H54 (cell line): ENCODE measurements around the gene DNAJC7.

Experiments used
- DNase-seq: peaks from one replicate; pipeline ENCODE4 v3.0.0; 2011; ENCODE audit warnings: low spot score, mixed read lengths; ENCODE audit not compliant: insufficient read length
- FAIRE-seq: peaks from 3 replicates; lab custom pipeline; 2011; peaks lifted over from hg19 to GRCh38; lab: Jason Lieb, UNC
- POLR2A ChIP-seq: IDR thresholded peaks from 2 replicates; pipeline ENCODE4 v1.6.1; 2011; ENCODE audit warnings: low read depth, mild to moderate bottlenecking, low read length

Gene DNAJC7

DNA sequence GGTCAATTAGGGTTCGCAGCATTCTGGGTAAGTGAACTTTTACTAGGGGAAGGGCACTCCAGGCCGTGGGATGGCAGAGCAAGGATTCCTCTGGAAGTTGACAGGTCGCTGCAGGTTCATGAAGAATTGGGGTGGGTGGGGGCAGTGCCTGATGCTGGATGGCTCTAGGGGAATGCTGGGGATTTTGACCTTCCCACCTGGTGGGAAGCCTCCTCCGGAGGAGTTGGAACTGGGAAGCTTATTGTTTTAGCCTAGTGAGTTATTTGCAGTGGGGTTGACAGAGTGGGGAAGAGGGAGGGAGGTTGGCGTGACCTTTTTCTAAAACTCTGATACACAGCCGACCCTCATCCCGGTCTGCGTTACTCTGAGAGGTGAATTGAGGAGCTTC lies 33.8 kb upstream of the DNAJC7 start:
- DNase-seq (no peak), FAIRE-seq (no peak)
- TF ChIP-seq POLR2A: no peak

DNA sequence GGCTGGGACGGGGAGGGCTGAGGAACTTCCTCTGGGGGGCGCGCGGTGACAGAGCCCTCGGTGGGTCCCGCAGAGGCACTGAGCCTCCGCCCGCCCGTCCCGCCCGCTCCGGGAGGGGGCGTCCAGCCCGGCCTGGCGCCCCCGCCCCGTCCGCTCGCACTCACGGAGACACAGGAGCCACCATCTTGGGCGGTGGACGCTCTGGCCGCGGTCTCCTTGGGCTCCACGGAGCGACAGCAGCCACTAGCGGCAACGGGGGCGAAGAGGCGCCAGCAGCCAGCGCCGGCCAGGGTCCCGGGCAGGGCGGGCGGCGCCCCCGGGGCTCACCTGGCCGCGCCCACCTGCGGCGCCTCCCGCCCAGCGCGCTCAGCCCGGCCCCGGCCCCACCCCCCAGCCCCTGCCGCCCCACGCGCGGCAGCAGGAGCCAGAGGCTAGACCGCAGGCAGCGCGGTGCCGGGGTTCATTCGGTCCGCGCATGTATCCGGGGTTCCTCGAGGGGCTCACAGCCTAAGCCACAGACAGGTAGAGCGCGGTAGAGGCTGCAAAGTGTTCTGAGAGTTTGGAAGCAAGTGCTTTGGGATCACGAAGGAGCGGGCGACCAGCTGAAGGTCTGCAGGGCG lies 33.3 kb upstream of the DNAJC7 start, which contains the start of gene C17orf113:
C17orf113 (minus strand) TSS at position 209 of the 620 bp plus-strand sequence. CDS start 7,225 bp downstream, outside the sequence.
- no peak for DNase-seq
- no peak for FAIRE-seq

DNA sequence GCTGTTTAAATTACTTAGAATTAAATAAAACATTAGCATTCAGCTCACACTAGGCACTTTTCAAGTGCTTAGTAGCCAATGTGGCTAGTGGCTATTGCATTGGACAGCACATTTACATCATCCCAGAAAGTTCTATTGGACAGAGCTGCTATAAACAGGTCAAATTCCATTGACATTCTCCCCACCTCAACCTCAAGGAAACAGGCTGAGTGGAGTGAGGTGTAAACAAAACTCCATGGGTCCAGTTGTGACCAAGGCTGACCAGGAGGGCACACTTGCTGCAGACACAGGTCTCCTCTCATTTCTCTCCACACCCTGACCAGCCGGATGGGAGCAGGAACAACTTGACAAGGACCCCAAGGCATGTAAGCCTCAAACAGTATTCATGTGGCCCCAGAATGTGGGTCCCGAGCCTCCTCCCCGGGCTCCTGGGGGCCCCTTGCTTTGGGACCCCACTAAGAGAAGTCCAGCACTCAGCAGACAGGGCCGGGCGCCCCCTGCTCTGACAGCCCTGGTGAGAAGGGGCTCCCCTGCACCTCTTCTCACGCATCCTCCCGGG lies 32.7 kb upstream of the DNAJC7 start:
- DNase-seq (no peak), FAIRE-seq (no peak)
- no peak for TF ChIP-seq POLR2A

More for the DNA sequence above, 33.3 kb upstream of the DNAJC7 start, which contains the start of gene C17orf113:
- peak; percentile 24; the same call in 1 of the 2 replicates for TF ChIP-seq POLR2A

DNA sequence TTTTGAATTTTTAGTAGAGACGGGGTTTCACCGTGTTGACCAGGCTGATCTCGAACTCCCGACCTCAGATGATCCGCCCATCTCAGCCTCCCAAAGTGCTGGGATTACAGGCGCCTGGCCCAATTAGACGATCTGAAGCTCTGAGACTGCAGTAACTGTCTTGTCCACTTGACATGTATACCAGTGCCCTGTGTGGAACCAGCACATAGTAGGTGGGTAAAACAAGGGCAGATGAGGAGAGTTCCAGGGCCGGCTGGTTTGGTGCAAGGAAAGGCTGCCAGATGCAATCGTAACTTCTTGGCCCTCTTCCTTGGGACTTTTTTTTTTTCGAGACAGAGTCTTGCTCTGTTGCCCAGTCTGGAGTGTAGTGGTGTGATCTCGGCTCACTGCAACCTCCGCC lies 30.1 kb upstream of the DNAJC7 start:
- no peak for FAIRE-seq
- no peak for TF ChIP-seq POLR2A
- DNase-seq: no peak

DNA sequence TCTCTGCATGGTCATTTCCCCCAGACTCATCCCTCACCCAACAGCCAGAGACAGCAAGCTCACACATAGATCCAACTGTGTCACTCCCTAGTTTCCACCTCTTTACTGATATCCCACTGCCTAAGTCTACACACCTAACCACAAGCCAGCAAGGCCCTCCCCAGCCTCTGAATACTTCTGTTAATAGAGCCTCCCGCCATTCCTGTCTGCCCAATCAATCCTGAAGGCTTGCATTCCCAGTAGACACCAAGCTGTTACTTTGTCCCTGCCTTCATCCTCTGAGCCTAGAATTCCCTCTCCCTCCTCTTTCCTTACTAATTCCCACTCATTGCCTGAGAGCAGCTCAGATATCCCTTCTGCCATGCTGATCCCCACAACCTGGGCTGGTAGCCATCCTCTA lies 28.5 kb upstream of the DNAJC7 start:
- FAIRE-seq: no peak
- no peak for TF ChIP-seq POLR2A
- no peak for DNase-seq

DNA sequence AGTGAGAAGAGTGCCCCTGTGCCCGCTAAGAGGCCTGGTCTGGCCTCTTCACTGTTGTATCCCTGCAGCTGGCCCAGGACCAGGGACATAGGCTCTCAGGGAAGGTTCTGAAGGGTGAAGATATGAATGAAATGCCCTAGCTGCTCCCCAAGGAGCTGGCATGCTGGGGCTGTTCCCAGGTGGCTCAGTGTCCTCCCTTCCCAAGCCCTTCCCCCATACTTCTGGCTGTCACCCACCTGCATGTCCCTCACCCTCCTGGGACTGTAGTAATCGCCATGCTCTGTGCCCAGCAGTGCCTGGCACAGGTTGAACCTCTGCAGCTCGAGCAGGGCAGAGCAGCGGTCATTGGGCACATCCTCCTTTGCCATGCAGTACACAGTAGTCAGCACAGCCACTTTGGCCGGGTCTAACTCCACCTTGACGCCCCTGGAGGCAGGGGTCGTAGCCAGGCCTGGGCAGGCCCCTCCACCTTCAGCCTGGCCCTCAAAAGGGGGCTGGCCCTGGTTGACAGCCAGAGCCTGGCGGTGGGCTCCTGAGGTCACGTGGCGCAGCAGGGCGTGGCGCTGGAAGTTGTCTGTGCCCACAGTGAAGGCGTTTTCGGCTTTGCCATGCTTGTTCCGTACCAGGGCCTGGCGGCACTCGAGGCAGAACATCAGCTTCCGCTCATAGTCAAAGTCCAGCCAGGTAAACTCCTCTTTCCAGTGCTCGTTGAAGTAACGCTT lies 25.5 kb upstream of the DNAJC7 start:
- TF ChIP-seq POLR2A: no peak
- no peak for FAIRE-seq
- no peak for DNase-seq

DNA sequence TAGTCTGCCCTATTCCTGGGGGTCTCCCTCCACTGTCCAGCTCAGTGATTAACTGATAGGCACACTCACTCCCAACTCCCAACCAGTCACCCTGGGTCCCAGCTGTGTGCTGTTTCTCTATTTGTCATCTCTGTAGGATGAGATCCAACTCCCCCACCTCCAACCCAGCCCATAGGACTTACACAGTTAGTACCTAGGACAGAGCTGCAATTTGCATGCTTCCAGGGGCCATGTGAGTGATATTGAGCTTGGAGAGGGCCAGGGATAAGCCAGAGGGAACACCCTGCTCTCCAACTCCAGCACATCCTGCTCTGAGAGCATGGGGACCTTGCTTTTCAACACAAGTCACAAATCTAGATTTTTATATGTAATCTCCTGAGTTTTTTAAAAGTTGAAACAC lies 24.4 kb upstream of the DNAJC7 start:
- FAIRE-seq: no peak
- DNase-seq: no peak
- no peak for TF ChIP-seq POLR2A

DNA sequence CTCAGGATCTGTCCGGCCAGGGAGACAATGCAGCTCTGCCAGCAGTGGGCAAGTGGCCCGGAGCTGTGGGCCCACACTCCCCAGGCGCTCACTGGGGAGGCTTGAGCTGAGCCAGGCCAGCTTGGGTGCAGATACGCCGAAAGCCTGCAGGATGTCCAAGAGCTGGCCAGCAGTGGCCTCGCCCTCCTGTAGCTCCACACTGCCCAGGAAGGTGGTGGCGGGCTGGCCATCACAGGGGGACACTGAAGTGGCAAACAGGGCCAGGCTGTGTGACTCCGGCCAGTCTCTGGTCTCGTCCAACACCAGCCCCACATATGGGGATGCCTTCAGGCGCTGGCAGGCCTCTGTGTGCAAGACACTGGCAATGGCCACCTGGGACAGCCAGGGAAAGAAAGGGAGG lies 23.6 kb upstream of the DNAJC7 start:
- DNase-seq (no peak), FAIRE-seq (no peak)
- TF ChIP-seq POLR2A: no peak

DNA sequence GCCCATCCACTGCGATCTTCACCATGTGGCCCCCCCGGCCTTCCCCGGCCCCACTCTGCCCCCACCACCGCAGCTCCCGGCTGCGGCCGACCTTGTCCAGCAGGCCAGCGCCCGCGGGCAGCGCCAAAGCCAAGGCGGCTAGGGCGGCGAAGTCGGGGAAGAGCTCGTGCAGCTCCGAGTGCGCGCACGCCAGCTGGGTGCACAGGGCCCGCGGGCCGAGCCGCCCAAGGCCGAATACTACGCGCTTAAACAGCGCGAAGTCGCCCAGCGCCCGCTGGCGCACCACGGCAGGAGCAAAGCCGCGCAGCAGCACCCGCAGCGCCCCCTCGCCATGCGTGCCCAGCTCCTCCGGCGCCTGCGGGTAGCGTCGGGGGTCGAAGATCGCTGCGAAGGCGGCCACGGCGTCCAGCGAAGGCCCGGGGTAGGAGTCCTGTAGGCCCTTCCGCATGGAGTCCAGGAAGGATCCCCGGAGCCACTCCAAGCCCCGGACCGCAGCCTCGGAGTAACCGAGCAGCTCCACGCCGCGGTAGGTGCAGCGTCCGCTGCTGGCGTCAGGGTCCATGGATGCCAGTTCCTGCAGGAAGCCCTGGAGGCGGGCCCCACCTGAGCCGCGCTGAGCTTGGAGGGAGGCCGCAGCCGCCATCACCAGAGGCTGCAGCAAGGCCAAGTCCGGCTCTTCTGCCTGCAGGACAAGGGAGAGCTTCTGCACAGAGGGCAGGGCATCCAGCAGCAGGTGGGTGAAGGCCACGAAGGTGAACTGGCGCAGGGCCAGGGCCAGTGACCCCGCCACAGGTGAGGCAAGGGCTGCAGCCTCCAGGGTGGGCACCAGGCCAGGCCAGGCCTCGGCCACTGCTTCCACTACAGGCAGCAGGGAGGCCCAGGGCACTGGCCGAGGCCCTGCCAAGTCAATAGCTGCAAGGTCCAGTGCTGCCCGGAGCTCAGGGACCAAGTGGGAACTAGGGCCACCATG lies 22.8 kb upstream of the DNAJC7 start:
- no peak for TF ChIP-seq POLR2A
- FAIRE-seq (no peak), DNase-seq (no peak)

DNA sequence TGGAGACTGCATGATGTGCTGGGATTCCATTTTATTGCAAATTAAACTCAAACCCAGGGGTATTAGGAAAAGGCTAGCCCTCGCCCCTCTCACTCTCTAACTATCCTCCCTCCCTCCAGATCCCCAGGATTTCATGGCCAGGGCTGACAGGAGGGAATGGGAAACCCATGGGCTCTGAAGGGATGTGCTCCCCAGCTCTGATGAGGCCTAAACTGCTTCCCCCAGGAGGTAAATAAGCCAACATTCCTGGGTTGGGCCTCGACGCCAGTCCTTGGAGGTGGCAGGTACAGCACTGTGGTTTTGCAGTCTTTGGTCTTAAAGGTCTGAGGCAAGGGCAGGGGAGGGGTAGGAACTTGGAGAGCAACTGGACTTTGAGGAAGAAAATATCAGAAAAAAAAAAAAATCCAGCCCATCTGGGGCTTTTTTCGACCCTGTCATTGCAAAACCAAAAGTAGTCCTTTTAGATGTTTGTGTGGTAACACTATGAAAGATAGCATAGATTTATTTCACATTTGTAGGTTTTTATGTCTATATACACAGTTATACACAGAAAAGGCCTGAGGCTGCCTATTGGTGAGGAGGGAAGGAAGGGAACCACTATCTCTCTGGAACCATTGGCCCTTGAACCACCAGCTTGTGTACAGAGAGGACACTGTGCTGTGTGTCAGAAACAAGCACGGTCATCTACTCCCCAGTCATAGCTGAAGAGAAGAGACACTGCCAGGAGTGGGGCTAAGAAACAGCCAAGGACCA lies 21.2 kb upstream of the DNAJC7 start:
- no peak for TF ChIP-seq POLR2A
- no peak for FAIRE-seq
- DNase-seq: no peak

DNA sequence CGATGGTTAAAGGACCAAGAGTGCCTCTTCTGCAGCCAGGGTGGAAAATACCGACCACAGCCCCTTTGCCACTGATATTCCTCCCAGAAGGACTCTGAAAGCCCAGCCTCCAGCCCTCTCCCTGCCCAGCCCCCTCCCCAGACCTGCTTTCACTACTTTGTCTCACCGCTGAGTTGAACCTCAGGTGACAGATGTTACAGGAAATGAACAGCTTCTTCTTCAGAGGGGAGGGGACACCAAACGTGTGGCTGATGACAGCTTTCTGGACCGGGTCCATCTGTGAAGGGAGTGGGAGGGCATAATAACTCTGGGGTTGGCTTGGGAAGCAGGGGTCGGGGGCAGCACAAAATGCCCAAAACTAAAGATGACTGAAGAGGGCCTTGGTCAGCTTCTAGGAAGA lies 16.8 kb upstream of the DNAJC7 start:
- FAIRE-seq (no peak), DNase-seq (no peak)
- no peak for TF ChIP-seq POLR2A

DNA sequence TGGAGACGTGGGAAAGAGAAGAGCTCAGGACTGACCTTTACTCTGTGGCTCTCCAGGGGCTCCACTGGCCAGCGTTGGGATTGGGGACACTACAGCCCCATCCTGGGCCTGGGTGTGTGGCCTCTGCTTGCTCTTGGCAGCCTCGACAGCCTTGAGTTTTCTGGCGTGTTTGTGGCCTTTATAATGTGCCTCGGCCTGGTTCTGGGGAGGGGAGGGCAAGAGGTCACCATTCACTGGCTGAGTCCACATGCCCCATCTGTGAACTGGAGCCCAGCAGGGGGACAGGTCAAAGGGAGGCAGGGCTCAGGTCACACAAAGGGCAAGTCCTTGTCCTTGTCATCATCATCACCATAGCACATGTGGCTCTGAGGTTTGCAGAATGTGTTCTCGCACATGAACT lies 14.3 kb upstream of the DNAJC7 start:
- no peak for TF ChIP-seq POLR2A
- FAIRE-seq: no peak
- no peak for DNase-seq

DNA sequence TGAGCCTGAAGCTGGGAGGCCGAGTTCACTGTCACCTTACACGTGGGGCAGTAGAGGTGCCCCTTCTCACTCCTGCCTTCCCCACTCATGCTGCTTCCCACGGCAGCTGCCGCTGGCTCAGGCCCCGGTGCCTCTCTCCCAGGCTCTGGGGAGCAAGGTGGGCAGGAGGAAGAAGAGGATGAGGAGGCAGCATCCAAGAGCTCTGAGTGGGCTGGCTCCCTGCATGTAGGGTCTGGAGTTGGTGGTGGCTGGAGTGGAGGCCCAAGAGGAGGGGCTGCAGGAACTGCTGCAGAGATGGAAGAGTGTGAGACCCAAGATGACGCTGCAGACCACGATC lies 11.5 kb upstream of the DNAJC7 start:
- DNase-seq (no peak), FAIRE-seq (no peak)
- TF ChIP-seq POLR2A: no peak
